Left colon (tissue), 2 donors: ENCODE measurements around the gene SPCS1. TPM values are rescaled to one million over a fixed set of nuclear protein-coding genes. Genes with fewer than 3 reads are reported as not detected.

ENCODE experiments used
- ATAC-seq: fragments of 200-7000 bp; cut with Tn5 transposase; one replicate; pipeline ENCODE4 v1.9.1; 2020; ENCODE audit warnings: mild to moderate bottlenecking, moderate library complexity
- DNase-seq, 2 donors: peaks; one replicate each; pipeline ENCODE4 v3.0.0-alpha.2; 2020
- intact Hi-C, 2 donors: fragments of 100-400 bp; cut with DNase I in 1 of 2; cut with micrococcal nuclease in 1 of 2; formaldehyde crosslinking; loops; one replicate each; pipeline versions ENCODE4 v1.11.2 to v1.14.0; 2022; cut with DNase I, micrococcal nuclease
- total RNA-seq, 2 donors: library from RNA; stranded (reverse); fragmentation: NEBNext Ultra II Directional; extraction: Animal tissue kit (Norgen Biotek cat#: 25700); gene quantifications; one replicate each; pipeline ENCODE4 v1.2.1, GENCODE V29; 2021
- donor health status: DM: no; HTN: no; CAD: no.
- donor health status: DM: yes; HTN: yes; CAD: no.

The SPCS1 gene
- total RNA-seq, 2 donors from 2014 or later: 95.4 to 101 TPM

GRCh38 chr3:52690560-52690959 is 15.3 kb upstream of the SPCS1 start:
- DNase-seq (no peak), ATAC-seq (no peak)
- intact Hi-C loops: no loop called here

- DNase-seq: no peak
- intact Hi-C loops: no loop called here
- no peak for ATAC-seq
Observed at GRCh38 chr3:52693071-52693470, 12.8 kb upstream of the SPCS1 start.

DNA sequence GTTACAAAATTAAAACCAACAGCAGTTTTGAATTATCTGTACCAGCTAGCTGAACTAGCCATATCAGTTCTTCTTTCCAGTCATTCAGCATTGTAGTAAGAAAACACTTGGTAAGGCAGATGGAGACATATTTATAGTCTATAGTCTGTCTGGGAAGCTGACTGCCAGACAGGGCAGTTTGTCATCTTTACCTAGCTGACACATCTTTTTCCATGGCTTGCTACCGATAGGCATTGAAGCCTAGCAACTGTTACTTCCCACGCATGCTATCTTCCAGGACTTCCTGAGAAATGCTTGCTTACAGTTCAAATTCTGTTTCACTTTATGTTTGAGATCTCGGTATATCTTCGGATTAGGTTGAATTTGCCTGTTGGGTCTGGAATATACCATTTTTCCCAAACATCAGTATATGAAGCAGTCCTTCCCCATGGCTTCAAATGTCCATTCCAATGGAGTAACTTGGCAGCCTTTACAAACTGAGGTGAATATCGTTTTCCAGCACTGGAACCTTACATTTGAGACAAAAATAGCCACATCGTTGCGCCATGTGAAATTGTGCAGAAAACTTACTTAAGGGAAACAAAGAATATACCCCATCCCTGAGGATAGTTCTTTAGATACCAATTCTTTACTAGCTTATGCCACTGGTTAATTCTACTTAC is 11.2 kb upstream of the SPCS1 start:
- intact Hi-C loops: no loop called here
- DNase-seq: no peak
- no peak for ATAC-seq

GRCh38 chr3:52695798-52696671 is 9.9 kb upstream of the SPCS1 start:
- DNase-seq: no peak
- ATAC-seq: no peak
- intact Hi-C loops: no loop called here

GRCh38 chr3:52696830-52697631 is 8.9 kb upstream of the SPCS1 start:
- ATAC-seq (peak; percentile 44), DNase-seq (no peak)
- intact Hi-C loops: no loop called here

- intact Hi-C loops: no loop called here
- ATAC-seq (no peak), DNase-seq (no peak)
Observed at GRCh38 chr3:52697632-52697965, 8.3 kb upstream of the SPCS1 start.

- DNase-seq: no peak
- no peak for ATAC-seq
- intact Hi-C loops: no loop called here
Observed at GRCh38 chr3:52703341-52703740, 2.6 kb upstream of the SPCS1 start.

GRCh38 chr3:52704611-52705437 is 1.1 kb upstream of the SPCS1 start:
- DNase-seq (peak in 1 of 2 donors; percentile 28), ATAC-seq (peak; percentile 22)
- intact Hi-C loops: no loop called here

DNA sequence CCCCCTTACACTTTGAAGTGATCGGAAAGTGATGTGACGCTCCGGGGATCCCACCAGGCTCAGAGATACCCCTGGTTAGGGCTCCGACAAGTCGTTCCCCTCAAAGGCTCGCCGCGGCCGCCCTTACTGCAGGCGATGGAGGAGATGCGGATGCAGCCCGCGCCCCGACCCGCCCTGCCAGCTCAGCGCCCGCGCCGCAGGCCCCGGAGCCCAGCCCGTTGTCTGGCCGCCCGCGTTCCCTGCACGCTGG is 543 bp upstream of the SPCS1 start:
- no peak for DNase-seq

DNA sequence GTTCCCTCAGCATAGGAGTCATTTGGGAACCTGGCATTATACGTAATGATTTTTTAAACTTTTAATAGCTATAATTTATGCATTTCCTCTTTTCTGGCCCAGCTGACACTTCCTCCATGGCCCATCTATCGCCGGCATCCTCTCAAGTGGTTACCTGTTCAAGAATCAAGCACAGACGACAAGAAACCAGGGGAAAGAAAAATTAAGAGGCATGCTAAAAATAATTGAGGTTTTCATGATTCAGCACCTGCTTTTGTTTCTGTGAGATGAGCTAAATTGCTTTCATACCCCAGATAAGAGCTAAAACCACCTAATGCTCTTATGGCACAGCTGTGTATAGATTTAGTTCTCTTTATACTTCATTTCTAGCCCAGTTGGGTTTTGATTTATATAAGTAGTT is 1.7 kb downstream of the SPCS1 start:
- ATAC-seq: no peak
- no peak for DNase-seq
- intact Hi-C loops: no loop called here

More for the DNA sequence above, 543 bp upstream of the SPCS1 start:
- no peak for ATAC-seq
- intact Hi-C loops: no loop called here

DNA sequence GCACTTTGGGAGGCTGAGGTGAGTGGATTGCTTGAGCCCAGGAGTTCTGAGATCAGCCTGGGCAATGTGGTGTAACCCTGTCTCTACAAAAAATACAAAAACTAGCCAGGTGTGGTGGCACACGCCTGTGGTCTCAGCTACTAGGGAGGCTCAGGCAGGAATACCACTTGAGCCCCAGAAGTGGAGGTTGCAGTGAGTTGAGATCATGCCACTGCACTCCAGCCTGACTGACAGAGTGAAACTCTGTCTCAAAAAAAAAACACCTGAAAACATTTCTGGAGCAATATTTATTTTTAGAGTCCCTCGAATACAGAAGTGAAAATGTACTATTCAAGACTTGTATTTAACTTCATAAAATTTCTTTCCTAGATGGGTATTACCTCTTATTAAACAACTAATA is 4.6 kb downstream of the SPCS1 start:
- DNase-seq: no peak
- no peak for ATAC-seq
- intact Hi-C loops: no loop called here

DNA sequence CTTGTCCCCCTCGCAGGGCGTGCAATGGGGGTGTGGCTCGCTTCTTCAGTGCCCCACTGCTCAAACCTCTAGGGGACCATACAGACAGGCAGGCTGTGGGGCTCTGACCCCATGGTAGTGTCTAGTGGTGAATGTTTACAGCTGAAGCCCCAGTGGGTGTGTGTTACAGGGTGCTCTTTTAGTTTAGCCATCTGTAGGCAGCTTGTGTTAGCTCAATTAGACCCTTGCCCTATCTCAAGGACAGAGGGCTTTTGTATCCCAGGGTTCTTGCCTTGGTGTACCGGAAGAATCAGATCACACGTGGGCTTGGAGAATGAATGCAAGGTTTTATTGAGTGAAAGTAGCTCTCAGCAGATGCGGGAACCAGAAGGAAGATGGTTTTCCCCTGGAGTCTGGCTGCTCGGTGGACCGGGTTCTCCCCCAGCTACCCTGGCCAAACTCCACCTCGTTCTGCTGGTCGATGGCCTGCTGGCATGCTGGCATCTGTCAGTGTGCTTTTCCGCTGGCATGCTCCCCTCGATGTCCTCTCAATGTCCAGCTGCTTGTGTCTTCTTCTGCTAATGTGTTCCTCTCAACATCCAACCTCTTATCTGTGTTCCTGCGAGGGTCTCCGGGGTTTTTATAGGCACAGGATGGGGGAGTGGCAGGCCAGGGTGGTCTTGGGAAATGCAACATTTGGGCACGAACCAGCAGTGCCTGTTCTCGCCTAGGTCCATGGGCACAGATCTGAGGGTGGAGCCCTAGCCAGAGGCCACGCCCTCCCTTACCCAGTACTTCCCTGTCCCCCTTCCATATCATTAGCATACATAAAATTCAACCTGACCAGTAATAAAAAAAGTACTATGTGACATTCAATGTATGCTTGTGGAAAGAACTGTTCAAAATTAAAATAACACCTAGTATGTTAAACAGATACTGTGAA is 6.6 kb downstream of the SPCS1 start:
- no peak for DNase-seq
- intact Hi-C loops: no loop called here
- peak; percentile 46 for ATAC-seq

- DNase-seq (peak; percentile 61 to 72), ATAC-seq (peak; percentile 97)
- intact Hi-C loops: no loop called here
Observed at GRCh38 chr3:52714335-52715302, 8.7 kb downstream of the SPCS1 start.

DNA sequence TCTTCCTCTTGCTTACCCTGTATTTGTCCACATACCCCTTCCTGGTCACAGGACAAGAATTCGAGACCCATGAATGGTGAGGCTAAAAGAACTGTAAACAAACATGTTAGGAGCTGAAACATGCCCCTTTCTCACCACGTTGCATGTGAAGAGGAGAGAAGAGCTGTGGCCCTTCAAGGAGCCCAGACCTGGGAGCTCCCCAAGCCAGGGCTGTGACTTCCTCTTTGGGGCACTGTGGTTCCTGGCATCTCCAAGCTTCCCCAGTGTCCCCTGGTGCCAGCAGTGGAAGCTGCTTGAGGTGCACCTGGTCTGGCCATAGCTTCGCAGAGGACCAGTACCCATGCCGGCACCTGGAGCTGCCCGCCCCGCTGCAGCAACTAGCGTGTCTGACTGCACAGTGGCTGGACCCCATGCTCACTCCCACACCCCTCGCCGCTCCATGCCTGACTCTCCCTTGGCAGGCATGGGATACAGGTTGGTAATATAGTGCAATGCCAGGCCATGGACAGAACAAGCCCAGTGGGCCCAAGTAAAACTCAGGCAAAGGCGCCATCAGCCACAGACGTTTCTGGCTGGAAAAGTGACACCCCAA is 9.9 kb downstream of the SPCS1 start:
- ATAC-seq (no peak), DNase-seq (no peak)
- intact Hi-C loops: no loop called here

DNA sequence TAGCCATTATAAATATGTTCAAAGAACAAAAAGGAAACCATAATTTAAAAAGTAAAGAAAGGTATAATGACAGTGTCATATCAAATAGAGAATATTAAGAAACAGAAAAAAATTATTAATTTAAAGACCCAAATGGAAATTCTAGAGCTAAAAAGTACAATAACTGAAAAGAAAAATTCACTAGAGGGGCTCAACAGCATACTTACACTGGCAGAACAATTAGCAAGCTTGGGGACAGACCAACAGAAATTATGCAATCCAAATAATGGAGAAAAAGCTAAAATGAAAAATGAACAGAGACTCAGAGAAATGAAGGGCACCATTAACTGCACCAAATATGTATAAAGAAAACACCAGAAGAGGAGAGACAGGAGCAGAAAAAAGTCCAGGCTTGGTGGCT is 13.7 kb downstream of the SPCS1 start:
- DNase-seq (no peak), ATAC-seq (no peak)
- intact Hi-C loops: no loop called here

GRCh38 chr3:52721002-52721729 is 15.3 kb downstream of the SPCS1 start:
- intact Hi-C loops: no loop called here
- ATAC-seq: no peak
- no peak for DNase-seq
